ENCODE data around the gene HS3ST5.

HS3ST5 gene

DNA sequence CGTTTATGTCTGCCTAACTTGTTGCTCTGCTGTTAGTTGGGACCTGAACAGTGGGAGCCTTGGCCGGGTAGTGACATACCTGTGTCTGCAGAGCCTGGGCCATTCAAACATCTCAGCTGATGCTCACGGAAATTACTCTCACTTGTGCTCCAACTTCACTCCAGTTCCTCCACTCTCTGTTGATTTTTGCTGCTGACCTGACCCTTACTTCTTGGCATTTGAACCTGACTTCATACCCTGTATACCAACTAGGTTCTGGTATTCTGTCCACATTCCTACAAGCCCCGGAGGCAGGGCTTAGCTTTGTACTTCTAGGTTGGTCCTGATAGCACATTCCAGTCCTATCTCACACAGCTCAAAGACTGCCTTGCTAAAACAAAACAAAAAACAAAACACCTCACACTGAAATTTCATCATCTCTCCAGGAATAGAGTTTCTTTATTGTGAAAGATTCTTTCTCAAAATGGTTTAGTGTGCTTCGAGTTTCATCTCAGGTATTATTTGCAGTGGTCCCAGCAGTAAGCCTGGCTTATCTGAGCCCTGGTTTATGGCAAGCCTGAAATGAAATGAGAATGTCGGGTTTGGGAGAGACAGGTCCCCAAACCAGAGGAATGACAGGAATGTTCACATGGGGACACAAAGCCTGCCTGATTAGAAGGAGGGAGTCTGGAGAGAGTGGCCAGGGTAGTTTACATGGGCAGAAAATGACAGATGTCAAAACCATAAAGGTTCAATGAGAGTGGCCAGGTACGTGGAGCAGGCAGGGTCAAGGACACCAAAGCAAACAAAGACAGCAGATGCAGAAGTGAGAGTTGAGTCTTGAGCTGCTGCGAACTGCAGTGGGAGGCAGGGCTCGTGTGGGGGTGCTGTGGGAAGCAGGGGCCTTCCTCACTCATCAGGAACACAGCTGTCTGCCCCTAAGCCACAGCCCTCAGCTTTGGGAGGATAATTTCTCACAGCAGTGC lies 197.7 kb downstream of the HS3ST5 start:
- TF ChIP-seq, protein P1, sequence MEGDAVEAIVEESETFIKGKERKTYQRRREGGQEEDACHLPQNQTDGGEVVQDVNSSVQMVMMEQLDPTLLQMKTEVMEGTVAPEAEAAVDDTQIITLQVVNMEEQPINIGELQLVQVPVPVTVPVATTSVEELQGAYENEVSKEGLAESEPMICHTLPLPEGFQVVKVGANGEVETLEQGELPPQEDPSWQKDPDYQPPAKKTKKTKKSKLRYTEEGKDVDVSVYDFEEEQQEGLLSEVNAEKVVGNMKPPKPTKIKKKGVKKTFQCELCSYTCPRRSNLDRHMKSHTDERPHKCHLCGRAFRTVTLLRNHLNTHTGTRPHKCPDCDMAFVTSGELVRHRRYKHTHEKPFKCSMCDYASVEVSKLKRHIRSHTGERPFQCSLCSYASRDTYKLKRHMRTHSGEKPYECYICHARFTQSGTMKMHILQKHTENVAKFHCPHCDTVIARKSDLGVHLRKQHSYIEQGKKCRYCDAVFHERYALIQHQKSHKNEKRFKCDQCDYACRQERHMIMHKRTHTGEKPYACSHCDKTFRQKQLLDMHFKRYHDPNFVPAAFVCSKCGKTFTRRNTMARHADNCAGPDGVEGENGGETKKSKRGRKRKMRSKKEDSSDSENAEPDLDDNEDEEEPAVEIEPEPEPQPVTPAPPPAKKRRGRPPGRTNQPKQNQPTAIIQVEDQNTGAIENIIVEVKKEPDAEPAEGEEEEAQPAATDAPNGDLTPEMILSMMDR (IDR thresholded peaks at IDR 0.05; ENCODE audit: extremely low read depth, insufficient read depth, missing control alignments) = no peak
- DNase-seq (ENCODE audit: low spot score) = no peak
- in situ Hi-C loops (cut with MboI; ENCODE audit: low pct_unique_long_range_greater_than_20kb, low sequenced_read_pairs, unreplicated experiment) = no loop called here

DNA sequence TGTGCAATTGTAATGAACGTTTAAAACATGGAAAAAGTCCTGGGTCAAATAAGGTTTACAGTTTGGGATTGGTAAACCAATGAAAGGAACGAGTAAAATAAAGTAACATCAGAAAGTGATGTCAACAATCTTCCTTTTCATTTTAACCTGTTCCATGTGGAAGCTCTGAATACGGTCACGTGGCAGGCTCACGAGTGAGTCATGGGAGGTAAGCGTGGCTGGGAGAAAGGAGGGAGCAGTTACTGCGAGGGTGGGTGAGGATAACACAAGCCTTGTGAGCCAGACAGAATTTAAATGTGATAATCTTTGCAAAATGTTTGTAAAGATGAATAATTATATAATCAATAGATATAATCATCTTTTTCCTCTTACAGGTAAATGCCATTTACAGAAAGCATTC lies 200.6 kb downstream of the HS3ST5 start:
- TF ChIP-seq, protein P1 (IDR thresholded peaks at IDR 0.05; ENCODE audit: extremely low read depth, insufficient read depth, missing control alignments) = no peak
- DNase-seq (ENCODE audit: low spot score) = no peak
- in situ Hi-C loops (cut with MboI; ENCODE audit: low pct_unique_long_range_greater_than_20kb, low sequenced_read_pairs, unreplicated experiment) = no loop called here

DNA sequence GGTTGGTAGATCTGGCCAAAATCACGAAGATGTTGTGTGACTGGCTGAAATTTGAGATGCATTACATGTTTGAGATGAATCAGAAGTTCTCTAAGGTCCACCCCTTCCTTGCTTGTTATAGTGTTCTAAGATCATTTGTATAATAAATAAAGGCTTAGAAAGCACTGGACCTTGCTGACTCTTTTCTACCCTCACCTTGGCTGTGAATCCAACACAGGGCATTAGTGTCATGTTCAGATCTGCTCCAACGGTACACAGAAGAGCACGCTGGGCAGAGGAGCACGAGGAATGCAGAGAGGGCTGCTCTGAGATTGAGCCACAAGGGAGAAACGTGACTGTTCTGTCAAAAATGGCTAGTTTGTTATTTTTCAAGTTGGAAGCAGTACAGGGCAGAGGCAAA lies 202.4 kb downstream of the HS3ST5 start:
- TF ChIP-seq, protein P1 (IDR thresholded peaks at IDR 0.05; ENCODE audit: extremely low read depth, insufficient read depth, missing control alignments) = no peak
- in situ Hi-C loops (cut with MboI; ENCODE audit: low pct_unique_long_range_greater_than_20kb, low sequenced_read_pairs, unreplicated experiment) = no loop called here
- DNase-seq (ENCODE audit: low spot score) = no peak

DNA sequence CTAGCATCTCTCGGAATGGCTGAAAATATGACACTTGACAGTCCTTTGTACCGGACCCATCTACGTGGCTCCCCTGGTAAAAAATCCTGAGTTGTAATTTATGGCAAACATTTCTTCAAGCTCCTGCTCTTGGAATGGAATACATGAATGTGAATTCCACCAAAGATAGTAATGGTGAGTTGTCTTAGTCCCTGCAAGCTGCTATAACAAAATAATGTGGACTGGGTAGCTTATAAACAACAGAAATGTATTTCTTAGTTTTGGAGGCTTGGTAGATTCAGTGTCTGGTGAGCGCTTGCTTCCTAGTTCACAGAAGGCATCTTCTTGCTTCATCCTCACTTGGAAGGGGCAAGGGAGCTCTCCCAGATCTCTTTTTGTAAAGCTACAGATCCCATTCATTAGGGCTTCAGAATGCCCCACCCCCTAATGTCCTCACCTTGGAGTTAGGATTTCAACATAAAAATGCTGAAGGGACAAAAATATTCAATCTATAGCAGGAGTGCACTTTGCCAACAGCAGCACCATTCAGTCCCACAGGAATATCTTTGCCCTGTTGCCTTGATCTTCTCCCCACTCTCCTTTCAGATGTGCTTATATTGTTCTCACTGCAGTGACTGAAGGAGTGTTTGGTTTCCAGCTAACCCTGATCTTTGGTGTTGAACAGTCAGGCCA lies 204.1 kb downstream of the HS3ST5 start:
- DNase-seq (ENCODE audit: low spot score) = no peak
- TF ChIP-seq, protein P1 (IDR thresholded peaks at IDR 0.05; ENCODE audit: extremely low read depth, insufficient read depth, missing control alignments) = no peak
- in situ Hi-C loops (cut with MboI; ENCODE audit: low pct_unique_long_range_greater_than_20kb, low sequenced_read_pairs, unreplicated experiment) = no loop called here

DNA sequence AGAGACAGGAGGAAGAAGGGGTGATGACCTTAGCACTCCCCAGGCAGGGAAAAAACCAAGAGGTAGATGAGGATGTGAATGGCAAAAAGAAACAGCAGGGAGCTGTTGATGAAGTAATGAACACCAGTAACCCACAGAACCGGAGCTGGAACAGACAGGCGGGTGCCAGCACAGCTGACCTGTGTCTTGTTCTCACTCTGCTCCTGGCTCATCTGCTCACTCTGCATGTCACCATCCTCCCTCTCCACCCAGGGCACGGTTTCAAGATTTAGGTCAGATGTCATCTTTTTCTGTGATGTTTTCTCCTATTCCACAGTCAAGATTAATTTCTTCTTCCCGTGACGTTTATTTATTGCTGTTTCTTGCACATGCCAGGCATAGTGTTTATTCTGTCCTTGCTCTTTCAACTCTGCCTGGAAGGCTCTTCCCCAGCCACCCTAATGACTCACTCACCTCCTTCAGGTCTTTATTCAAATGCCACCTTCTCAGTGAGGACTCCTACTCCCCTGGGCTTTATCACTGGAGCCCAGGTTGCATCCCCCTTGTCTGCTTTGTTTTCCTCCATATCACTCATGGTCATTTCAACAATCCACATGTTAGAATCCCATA lies 207.4 kb downstream of the HS3ST5 start:
- no peak for DNase-seq (ENCODE audit: low spot score)
- TF ChIP-seq, protein P1 (IDR thresholded peaks at IDR 0.05; ENCODE audit: extremely low read depth, insufficient read depth, missing control alignments) = no peak
- in situ Hi-C loops (cut with MboI; ENCODE audit: low pct_unique_long_range_greater_than_20kb, low sequenced_read_pairs, unreplicated experiment) = no loop called here

DNA sequence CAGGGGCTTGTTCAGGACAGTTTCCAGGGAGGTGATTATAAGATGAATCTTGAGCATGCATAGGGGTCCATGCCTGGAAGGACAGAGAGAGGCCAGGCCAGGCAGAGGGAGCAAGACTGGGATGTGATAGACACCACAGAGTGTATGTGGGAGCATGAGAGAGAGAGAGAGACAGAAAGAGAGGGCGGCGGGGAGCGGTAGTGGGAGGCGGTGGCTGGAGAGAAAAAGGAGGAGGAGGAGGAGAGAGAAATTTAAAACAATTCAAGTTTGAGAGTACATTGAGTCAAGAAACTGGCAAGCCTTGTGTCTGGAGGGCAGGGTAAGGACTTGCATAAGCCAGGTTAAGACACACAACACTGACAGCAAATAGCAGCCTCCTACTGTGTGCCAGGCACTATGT lies 209.0 kb downstream of the HS3ST5 start:
- DNase-seq (ENCODE audit: low spot score) = no peak
- TF ChIP-seq, protein P1 (IDR thresholded peaks at IDR 0.05; ENCODE audit: extremely low read depth, insufficient read depth, missing control alignments) = no peak
- in situ Hi-C loops (cut with MboI; ENCODE audit: low pct_unique_long_range_greater_than_20kb, low sequenced_read_pairs, unreplicated experiment) = no loop called here
